HepG2 (cell line): ENCODE measurements around the gene PRCP. TPM values are rescaled to one million over a fixed set of nuclear protein-coding genes. Genes with fewer than 3 reads are reported as not detected.

Experiments
- BRCA1 ChIP-seq: sonication (generic); formaldehyde crosslinking; IDR thresholded peaks from 2 replicates; pipeline ENCODE4 v1.4.0; 2020; ENCODE audit warnings: missing genetic modification reagents
- DPF2 ChIP-seq: sonication (generic); formaldehyde crosslinking; IDR thresholded peaks from 2 replicates; pipeline ENCODE4 v1.4.0; 2020; ENCODE audit warnings: mild to moderate bottlenecking, low read depth, missing genetic modification reagents, borderline replicate concordance
- ERF ChIP-seq: IDR thresholded peaks from 2 replicates; pipeline ENCODE4 v1.6.1; 2018; ENCODE audit warnings: missing biosample characterization, missing genetic modification reagents
- ETV6 ChIP-seq: sonication (generic); formaldehyde crosslinking; conservative IDR thresholded peaks from 2 replicates; pipeline ENCODE4 v1.4.0; 2020; ENCODE audit warnings: missing genetic modification reagents
- GTF2F1 ChIP-seq: fragments of 150-350 bp; IDR thresholded peaks from 2 replicates; pipeline ENCODE4 v1.6.1; 2014; ENCODE audit warnings: low read length
- MIXL1 ChIP-seq: IDR thresholded peaks from 2 replicates; pipeline ENCODE4 v1.6.1; 2016
- NRL ChIP-seq: sonication (generic); formaldehyde crosslinking; IDR thresholded peaks from 2 replicates; pipeline ENCODE4 v1.5.0; 2020; ENCODE audit warnings: missing genetic modification reagents, mild to moderate bottlenecking, moderate library complexity, borderline replicate concordance
- PHF8 ChIP-seq: sonication (generic); formaldehyde crosslinking; IDR thresholded peaks from 2 replicates; pipeline ENCODE4 v1.5.0; 2020; ENCODE audit warnings: missing genetic modification reagents
- SIN3B ChIP-seq: fragments of 150-350 bp; IDR thresholded peaks from 2 replicates; pipeline ENCODE4 v1.6.1; 2014; ENCODE audit warnings: low read length
- SP5 ChIP-seq: IDR thresholded peaks from 2 replicates; pipeline ENCODE4 v1.6.1; 2016; ENCODE audit warnings: low read depth, borderline replicate concordance
- TBX3 ChIP-seq: fragments of 450-650 bp; IDR thresholded peaks from 2 replicates; pipeline ENCODE4 v1.6.1; 2017; ENCODE audit warnings: antibody characterized with exemption, mild to moderate bottlenecking, inconsistent platforms, borderline replicate concordance
- TRIM24 ChIP-seq: sonication (generic); formaldehyde crosslinking; IDR thresholded peaks from 2 replicates; pipeline ENCODE4 v1.8.0; 2022; ENCODE audit warnings: mild to moderate bottlenecking, missing genetic modification reagents
- U2AF1 ChIP-seq: fragments of 200-400 bp; formaldehyde crosslinking; optimal IDR thresholded peaks from 2 replicates; pipeline ENCODE3; 2017; ENCODE audit warnings: mild to moderate bottlenecking, low read depth, low read length
- ZMYM4 ChIP-seq: sonication (generic); formaldehyde crosslinking; IDR thresholded peaks from 2 replicates; pipeline ENCODE4 v1.8.1; 2023; ENCODE audit warnings: mild to moderate bottlenecking, missing genetic modification reagents
- ZNF253 ChIP-seq: sonication (generic); formaldehyde crosslinking; IDR thresholded peaks from 2 replicates; pipeline ENCODE4 v1.8.0; 2022; ENCODE audit warnings: mild to moderate bottlenecking, missing genetic modification reagents, borderline replicate concordance
- ZNF354B ChIP-seq: sonication (generic); formaldehyde crosslinking; IDR thresholded peaks from 2 replicates; pipeline ENCODE4 v1.8.0; 2022; ENCODE audit warnings: mild to moderate bottlenecking, missing genetic modification reagents
- ZNF547 ChIP-seq: sonication (generic); formaldehyde crosslinking; IDR thresholded peaks from 2 replicates; pipeline ENCODE4 v1.5.1; 2020; ENCODE audit warnings: mild to moderate bottlenecking, missing genetic modification reagents
- ZNF598 ChIP-seq: sonication (generic); formaldehyde crosslinking; IDR thresholded peaks from 2 replicates; pipeline ENCODE4 v1.5.1; 2020; ENCODE audit warnings: mild to moderate bottlenecking, missing genetic modification reagents, borderline replicate concordance
- ZNF616 ChIP-seq: sonication (generic); formaldehyde crosslinking; IDR thresholded peaks from 2 replicates; pipeline ENCODE4 v1.5.0; 2020; ENCODE audit warnings: low read depth, mild to moderate bottlenecking, missing genetic modification reagents
- polyA plus RNA-seq, 8 experiments: library from polyadenylated mRNA; depleted of rRNA in 3 of 8; stranded (reverse) in 7 of 8; unstranded in 1 of 8; fragments of >200 nt; fragmentation: Illumina TruSeq in 4 of 8; extraction: Trizol in 4 of 8; gene quantifications; 2 replicates each; pipeline versions ENCODE4 v1.2.1 to v1.2.3, GENCODE V29; 2011 to 2016; ENCODE audit warnings: low read depth in 4 of 8, missing spikeins in 1 of 8, mixed read lengths in 1 of 8; ENCODE audit not compliant: insufficient read depth in 1 of 8
- total RNA-seq, 5 experiments: library from RNA; depleted of rRNA; stranded (reverse); fragments of >200 nt; fragmentation: Illumina TruSeq; extraction: Trizol; gene quantifications; 2 replicates each; pipeline ENCODE4 v1.2.3, GENCODE V29; 2016; ENCODE audit warnings: low read depth in 1 of 5
- TF ChIP-seq, protein P1 (sequence below): sonication (generic); formaldehyde crosslinking; IDR thresholded peaks from 2 replicates; pipeline ENCODE4 v1.5.0; 2020; ENCODE audit warnings: missing genetic modification reagents
- TF ChIP-seq, protein P2 (sequence below): sonication (generic); formaldehyde crosslinking; conservative IDR thresholded peaks from 2 replicates; pipeline ENCODE4 v1.8.0; 2022; ENCODE audit warnings: missing genetic modification reagents
- TF ChIP-seq, protein P3 (sequence below): sonication (generic); formaldehyde crosslinking; IDR thresholded peaks from 2 replicates; pipeline ENCODE4 v1.4.0; 2020; ENCODE audit warnings: low read depth, mild to moderate bottlenecking, missing genetic modification reagents
- TF ChIP-seq, protein P4 (sequence below): sonication (generic); formaldehyde crosslinking; IDR thresholded peaks from 2 replicates; pipeline ENCODE4 v1.4.0; 2020; ENCODE audit warnings: missing genetic modification reagents, borderline replicate concordance

PRCP gene
- total and polyA plus RNA-seq, 2 of the 13 experiments (the other 11 are each of a cell fraction or from before 2014, with no cell fraction given): 84.2 to 105 TPM

DNA sequence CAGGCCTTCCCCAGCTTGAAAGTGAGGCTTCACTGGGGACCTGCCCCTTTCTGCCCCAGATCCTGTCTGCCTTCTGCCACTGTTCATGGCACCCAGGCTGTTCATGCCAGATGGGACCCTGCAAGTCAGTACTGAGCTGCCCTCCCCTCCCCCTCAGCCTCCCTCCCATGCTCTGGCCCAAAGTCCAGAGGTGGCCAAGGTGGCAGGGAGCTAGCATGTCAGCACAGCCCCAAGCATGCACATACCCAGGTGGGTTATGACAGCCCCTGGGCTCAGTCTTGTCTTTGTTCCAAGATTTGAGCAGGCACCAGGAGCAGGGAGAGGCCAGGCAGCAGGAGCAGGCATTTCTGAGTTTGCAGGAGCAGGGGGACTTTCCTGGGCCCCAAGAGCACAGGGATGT lies 45.5 kb upstream of the PRCP start (continued):
- TF ChIP-seq, protein P1, sequence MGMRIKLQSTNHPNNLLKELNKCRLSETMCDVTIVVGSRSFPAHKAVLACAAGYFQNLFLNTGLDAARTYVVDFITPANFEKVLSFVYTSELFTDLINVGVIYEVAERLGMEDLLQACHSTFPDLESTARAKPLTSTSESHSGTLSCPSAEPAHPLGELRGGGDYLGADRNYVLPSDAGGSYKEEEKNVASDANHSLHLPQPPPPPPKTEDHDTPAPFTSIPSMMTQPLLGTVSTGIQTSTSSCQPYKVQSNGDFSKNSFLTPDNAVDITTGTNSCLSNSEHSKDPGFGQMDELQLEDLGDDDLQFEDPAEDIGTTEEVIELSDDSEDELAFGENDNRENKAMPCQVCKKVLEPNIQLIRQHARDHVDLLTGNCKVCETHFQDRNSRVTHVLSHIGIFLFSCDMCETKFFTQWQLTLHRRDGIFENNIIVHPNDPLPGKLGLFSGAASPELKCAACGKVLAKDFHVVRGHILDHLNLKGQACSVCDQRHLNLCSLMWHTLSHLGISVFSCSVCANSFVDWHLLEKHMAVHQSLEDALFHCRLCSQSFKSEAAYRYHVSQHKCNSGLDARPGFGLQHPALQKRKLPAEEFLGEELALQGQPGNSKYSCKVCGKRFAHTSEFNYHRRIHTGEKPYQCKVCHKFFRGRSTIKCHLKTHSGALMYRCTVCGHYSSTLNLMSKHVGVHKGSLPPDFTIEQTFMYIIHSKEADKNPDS: no peak
- TF ChIP-seq ZNF354B (CRISPR knock-in tag): no peak
- TF ChIP-seq U2AF1: no peak
- no peak for TF ChIP-seq SIN3B
- no peak for TF ChIP-seq SP5
- no peak for TF ChIP-seq DPF2 (CRISPR knock-in tag)
- no peak for TF ChIP-seq ZNF253 (CRISPR knock-in tag)
- no peak for TF ChIP-seq PHF8 (CRISPR knock-in tag)
- TF ChIP-seq ERF (CRISPR knock-in tag): no peak
- TF ChIP-seq ZNF616 (CRISPR knock-in tag): no peak
- TF ChIP-seq MIXL1: no peak
- no peak for TF ChIP-seq GTF2F1
- TF ChIP-seq NRL (CRISPR knock-in tag): peak; percentile 67; the same call in 1 of the 2 replicates
- TF ChIP-seq, protein P2, sequence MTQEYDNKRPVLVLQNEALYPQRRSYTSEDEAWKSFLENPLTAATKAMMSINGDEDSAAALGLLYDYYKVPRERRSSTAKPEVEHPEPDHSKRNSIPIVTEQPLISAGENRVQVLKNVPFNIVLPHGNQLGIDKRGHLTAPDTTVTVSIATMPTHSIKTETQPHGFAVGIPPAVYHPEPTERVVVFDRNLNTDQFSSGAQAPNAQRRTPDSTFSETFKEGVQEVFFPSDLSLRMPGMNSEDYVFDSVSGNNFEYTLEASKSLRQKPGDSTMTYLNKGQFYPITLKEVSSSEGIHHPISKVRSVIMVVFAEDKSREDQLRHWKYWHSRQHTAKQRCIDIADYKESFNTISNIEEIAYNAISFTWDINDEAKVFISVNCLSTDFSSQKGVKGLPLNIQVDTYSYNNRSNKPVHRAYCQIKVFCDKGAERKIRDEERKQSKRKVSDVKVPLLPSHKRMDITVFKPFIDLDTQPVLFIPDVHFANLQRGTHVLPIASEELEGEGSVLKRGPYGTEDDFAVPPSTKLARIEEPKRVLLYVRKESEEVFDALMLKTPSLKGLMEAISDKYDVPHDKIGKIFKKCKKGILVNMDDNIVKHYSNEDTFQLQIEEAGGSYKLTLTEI (CRISPR knock-in tag): no peak
- TF ChIP-seq, protein P3, sequence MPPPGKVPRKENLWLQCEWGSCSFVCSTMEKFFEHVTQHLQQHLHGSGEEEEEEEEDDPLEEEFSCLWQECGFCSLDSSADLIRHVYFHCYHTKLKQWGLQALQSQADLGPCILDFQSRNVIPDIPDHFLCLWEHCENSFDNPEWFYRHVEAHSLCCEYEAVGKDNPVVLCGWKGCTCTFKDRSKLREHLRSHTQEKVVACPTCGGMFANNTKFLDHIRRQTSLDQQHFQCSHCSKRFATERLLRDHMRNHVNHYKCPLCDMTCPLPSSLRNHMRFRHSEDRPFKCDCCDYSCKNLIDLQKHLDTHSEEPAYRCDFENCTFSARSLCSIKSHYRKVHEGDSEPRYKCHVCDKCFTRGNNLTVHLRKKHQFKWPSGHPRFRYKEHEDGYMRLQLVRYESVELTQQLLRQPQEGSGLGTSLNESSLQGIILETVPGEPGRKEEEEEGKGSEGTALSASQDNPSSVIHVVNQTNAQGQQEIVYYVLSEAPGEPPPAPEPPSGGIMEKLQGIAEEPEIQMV (CRISPR knock-in tag): no peak
- peak; percentile 84 for TF ChIP-seq ZMYM4
- TF ChIP-seq BRCA1 (CRISPR knock-in tag): no peak
- peak; percentile 71; the same call in 1 of the 2 replicates for TF ChIP-seq TRIM24 (CRISPR knock-in tag)
- no peak for TF ChIP-seq ETV6
- 0 out of 2 replicates have a peak, but pooled peaks have one; percentile 28 for TF ChIP-seq ZNF598 (CRISPR knock-in tag)
- TF ChIP-seq TBX3: no peak
- no peak for TF ChIP-seq ZNF547 (CRISPR knock-in tag)
- TF ChIP-seq, protein P4, sequence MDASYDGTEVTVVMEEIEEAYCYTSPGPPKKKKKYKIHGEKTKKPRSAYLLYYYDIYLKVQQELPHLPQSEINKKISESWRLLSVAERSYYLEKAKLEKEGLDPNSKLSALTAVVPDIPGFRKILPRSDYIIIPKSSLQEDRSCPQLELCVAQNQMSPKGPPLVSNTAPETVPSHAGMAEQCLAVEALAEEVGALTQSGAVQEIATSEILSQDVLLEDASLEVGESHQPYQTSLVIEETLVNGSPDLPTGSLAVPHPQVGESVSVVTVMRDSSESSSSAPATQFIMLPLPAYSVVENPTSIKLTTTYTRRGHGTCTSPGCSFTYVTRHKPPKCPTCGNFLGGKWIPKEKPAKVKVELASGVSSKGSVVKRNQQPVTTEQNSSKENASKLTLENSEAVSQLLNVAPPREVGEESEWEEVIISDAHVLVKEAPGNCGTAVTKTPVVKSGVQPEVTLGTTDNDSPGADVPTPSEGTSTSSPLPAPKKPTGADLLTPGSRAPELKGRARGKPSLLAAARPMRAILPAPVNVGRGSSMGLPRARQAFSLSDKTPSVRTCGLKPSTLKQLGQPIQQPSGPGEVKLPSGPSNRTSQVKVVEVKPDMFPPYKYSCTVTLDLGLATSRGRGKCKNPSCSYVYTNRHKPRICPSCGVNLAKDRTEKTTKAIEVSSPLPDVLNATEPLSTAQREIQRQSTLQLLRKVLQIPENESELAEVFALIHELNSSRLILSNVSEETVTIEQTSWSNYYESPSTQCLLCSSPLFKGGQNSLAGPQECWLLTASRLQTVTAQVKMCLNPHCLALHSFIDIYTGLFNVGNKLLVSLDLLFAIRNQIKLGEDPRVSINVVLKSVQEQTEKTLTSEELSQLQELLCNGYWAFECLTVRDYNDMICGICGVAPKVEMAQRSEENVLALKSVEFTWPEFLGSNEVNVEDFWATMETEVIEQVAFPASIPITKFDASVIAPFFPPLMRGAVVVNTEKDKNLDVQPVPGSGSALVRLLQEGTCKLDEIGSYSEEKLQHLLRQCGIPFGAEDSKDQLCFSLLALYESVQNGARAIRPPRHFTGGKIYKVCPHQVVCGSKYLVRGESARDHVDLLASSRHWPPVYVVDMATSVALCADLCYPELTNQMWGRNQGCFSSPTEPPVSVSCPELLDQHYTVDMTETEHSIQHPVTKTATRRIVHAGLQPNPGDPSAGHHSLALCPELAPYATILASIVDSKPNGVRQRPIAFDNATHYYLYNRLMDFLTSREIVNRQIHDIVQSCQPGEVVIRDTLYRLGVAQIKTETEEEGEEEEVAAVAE: no peak
